GM12872 (cell line): ENCODE data around the gene CHST15.

Source experiments
- TF ChIP-seq, protein P1 (sequence below): IDR thresholded peaks from 3 replicates; pipeline ENCODE4 v1.5.1; 2011; ENCODE audit warnings: low read depth, mild to moderate bottlenecking, low read length, moderate library complexity; ENCODE audit not compliant: insufficient read depth

CHST15 gene

DNA sequence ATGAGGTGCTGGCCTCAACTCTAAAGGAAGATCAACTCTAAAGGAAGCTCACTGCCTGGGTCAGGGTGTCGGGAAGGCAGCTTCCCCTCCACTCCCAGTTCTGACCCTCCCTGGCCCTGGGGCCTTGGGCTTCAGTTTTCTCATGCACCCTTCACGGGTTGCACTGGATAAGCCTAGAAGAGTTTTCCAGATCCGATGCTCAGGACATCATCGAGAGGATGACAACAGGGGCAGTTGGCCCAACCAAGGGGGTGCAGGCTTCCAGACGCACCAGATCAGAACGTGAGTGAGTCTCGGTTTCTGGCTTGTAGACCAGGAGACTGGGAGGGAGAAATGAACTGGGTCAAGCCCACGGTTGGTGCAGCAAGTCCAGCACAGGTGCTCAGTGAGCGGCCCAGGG lies 34.2 kb upstream of the CHST15 start:
- TF ChIP-seq, protein P1, sequence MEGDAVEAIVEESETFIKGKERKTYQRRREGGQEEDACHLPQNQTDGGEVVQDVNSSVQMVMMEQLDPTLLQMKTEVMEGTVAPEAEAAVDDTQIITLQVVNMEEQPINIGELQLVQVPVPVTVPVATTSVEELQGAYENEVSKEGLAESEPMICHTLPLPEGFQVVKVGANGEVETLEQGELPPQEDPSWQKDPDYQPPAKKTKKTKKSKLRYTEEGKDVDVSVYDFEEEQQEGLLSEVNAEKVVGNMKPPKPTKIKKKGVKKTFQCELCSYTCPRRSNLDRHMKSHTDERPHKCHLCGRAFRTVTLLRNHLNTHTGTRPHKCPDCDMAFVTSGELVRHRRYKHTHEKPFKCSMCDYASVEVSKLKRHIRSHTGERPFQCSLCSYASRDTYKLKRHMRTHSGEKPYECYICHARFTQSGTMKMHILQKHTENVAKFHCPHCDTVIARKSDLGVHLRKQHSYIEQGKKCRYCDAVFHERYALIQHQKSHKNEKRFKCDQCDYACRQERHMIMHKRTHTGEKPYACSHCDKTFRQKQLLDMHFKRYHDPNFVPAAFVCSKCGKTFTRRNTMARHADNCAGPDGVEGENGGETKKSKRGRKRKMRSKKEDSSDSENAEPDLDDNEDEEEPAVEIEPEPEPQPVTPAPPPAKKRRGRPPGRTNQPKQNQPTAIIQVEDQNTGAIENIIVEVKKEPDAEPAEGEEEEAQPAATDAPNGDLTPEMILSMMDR, result no peak

DNA sequence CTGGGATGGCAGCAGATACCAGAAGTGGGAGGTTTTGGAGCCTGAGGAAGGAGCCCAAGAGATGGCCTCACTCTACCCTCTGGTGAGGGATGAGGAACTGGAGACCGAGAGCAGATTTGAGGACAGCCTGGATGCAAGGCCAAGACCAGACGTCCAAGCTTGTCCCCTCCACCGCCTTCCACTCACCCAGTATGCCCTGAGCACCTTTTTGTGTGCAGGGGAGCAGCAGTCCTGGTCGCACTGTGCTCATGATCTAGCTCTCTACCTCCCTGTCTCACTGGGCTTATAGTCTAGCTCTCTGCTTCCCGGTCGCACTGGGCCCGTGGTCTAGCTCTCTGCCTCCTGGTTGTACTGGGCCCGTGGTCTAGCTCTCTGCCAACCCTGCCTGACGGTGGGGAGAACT lies 33.6 kb upstream of the CHST15 start:
- TF ChIP-seq, protein P1, result no peak

DNA sequence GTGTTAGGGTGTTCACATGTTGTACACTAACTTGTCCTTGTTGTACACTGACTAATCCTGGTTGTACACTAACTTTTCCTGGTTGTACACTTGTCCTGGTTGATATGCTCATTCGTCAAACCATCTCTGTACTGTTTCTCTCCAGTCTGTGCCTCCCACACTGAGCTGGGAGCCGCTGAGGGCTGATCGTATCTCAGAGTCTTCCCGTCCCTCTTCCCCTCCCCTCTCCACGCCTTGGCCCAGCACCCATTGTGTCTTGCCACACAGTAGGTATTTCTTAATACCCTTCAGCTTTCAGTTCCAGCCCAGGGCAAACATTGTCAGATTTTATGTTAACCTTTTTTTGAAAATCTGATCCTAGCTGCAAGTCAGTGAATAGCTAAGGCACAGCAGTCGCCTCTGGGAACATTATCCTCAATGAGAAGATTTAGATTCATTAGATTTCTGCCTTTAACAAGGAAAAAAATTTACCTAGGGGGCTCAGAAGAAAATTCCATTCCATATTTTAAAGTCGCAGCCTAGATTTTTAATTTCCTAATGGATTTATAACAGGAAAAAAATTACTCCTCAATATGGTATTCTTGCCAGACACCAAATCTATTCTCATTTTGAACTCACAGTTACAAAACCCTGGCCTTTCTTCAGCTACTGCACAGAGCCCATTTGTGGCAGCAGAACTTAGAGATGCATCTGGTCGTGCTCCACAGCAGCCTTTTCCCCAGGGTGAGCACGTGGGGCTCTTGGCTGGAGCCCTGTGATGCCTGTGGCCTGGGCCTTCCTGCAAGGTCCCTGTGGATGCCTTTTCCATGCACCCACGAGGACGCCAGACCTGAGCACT lies 33.0 kb upstream of the CHST15 start:
- TF ChIP-seq, protein P1, result no peak

DNA sequence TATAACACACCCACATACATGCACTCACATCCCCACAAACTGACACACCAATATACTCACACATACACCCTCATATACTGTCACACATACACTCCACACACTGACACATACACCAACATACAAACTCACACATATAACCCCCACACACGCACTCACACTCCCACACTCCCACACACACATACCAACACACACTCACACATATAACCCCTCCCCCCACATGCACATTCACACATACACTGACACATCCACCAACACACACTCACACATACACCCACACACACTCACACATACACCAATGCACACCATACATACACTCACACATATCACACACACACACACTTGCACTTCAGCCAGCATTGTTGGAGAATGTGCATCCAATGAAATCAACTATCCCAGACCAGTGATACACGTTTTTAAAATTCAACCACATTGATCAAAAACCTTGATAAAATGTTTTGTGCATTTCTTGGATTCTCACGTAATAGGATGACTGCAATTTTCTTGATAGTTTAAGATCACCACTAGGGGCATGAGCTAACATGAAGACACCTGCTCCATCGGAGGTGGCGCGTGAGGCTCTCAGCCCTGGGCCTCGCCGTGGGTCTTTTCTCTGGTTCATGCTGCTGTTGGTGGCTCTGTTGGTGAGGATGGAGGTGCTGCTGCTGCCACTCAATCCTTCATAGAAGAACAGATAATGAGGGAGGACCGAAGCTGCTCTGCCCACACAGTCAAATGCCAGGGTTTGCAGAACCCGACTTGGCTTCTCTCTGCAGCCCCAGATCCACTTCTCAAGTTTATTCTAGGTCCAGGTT lies 32.1 kb upstream of the CHST15 start:
- TF ChIP-seq, protein P1, result peak; percentile 56

DNA sequence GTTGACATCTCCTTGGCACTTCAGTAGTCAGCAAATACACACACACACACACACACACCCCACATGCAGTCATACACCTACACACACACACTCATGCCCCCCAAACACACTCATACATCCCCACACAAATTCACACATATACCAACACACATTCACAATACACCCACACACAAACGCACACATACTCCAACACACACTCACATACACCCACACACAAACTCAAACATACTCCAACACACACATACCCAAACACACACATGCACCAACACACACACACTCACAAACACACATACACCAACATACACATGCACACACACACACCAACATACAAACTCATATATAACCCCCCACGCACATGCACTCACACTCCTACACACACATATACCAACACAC lies 31.4 kb upstream of the CHST15 start:
- TF ChIP-seq, protein P1, result no peak

DNA sequence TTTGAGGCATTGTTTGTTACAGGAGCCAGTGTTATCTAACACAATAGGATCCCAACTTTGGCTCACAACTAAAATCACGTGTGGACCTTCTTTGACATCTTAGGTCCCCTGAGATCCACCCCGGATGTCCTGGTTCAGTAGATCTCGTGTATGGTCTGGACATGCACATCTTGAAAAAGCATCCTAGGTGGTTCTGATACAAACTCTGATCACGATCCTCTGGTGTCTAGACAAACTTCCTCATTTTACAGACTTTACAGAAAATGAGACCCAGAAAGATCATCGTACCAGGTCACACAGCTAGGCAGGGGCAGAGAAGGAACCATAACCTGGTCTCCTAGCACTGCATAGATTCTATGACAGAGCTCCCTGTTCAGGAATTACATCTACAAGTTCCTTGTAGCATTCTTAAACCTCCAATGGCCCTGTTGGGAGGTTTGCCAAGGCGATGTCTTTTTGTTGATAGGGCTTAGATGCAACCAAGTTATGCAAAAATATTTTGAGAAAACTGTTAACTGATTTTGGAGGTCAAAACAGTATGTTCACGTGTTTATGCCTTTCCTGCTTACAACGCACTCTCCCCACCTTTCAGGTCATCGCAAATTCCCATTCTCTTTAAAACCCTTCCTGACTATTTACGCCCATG lies 30.8 kb upstream of the CHST15 start:
- TF ChIP-seq, protein P1, result no peak

DNA sequence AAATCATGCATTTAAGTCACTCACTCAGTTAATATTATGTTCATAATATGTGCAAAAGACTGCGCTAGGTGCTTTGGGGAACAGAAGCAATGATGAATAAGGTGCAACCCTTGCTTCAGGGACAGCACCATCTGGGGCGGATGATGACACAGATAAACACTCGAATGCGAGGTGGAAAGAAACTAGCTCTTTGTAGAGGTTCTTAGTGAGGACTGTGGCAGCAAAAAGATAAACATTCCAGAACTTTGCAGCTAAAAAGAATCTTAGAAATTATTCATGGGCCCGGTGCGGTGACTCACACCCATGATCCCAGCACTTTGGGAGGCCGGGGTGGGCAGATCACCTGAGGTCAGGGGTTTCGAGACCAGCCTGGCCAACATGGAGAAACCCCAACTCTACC lies 29.8 kb upstream of the CHST15 start:
- TF ChIP-seq, protein P1, result no peak
